ENCODE results near the gene MICU1. TPM values are rescaled to one million over a fixed set of nuclear protein-coding genes. Genes with fewer than 3 reads are reported as not detected.

MICU1 gene
- total and polyA plus RNA-seq, 2 of the 13 experiments (the other 11 are each of a cell fraction or from before 2014, with no cell fraction given): 32.5 to 56.1 TPM

- TF ChIP-seq ZNF230 (CRISPR knock-in tag; IDR thresholded peaks at IDR 0.05): no peak
- TF ChIP-seq ZNF17 (CRISPR knock-in tag; IDR thresholded peaks at IDR 0.05): no peak
- TF ChIP-seq ZNF331 (CRISPR knock-in tag; IDR thresholded peaks at IDR 0.05): no peak
- no peak for TF ChIP-seq ZBTB49 (CRISPR knock-in tag; IDR thresholded peaks at IDR 0.05; ENCODE audit: borderline replicate concordance)
- TF ChIP-seq ESRRA (CRISPR knock-in tag; IDR thresholded peaks at IDR 0.05; ENCODE audit: low read depth): no peak
- no peak for TF ChIP-seq HNRNPLL (IDR thresholded peaks at IDR 0.05; ENCODE audit: low read depth, low read length, poor library complexity, severe bottlenecking)
- no peak for TF ChIP-seq HES4 (CRISPR knock-in tag; IDR thresholded peaks at IDR 0.05; ENCODE audit: borderline replicate concordance)
- TF ChIP-seq AHDC1 (CRISPR knock-in tag; IDR thresholded peaks at IDR 0.05; ENCODE audit: borderline replicate concordance): no peak
- no peak for TF ChIP-seq ZNF446 (CRISPR knock-in tag; IDR thresholded peaks at IDR 0.05)
- TF ChIP-seq SAP130 (CRISPR knock-in tag; IDR thresholded peaks at IDR 0.05; ENCODE audit: low read depth): peak; percentile 45; the same call in 1 of the 2 replicates
- TF ChIP-seq PRDM4 (CRISPR knock-in tag; IDR thresholded peaks at IDR 0.05; ENCODE audit: borderline replicate concordance): no peak
- TF ChIP-seq ZIK1 (CRISPR knock-in tag; IDR thresholded peaks at IDR 0.05; ENCODE audit: borderline replicate concordance, low read depth): no peak
- TF ChIP-seq ZNF83 (CRISPR knock-in tag; IDR thresholded peaks at IDR 0.05; ENCODE audit: borderline replicate concordance): no peak
- no peak for TF ChIP-seq ZNF569 (CRISPR knock-in tag; IDR thresholded peaks at IDR 0.05; ENCODE audit: borderline replicate concordance)
- peak; percentile 91 for TF ChIP-seq ARID3A (IDR thresholded peaks at IDR 0.05; ENCODE audit: low read depth, low read length)
These were observed 12.9 kb upstream of the MICU1 start (continued) for GRCh38 chr10:72638586-72639440.

Measured in HepG2 (cell line).